ENCODE data around the gene WDR74. TPM values are rescaled to one million over a fixed set of nuclear protein-coding genes. Genes with fewer than 3 reads are reported as not detected.
"Not testable (repeated sequence)": the region's sequence is repeated elsewhere in the genome, so short reads cannot be mapped to it uniquely, and the experiment has no call there.

Gene WDR74
- total RNA-seq, 1 experiment from 2014 or later = 222 TPM

GRCh38 chr11:62844154-62844553 lies 4.8 kb upstream of the WDR74 start:
- ChIA-PET CTCF (no interaction called here), POLR2A (ENCODE audit: unreplicated experiment) (no interaction called here)
- no peak overlapping the region for H3K4me2 ChIP-seq (ENCODE audit: low read length)
- no peaks in the 10 kb centered on the region for H3K36me3 ChIP-seq (ENCODE audit: low read depth, low read length)
- no peak for TF ChIP-seq CTCF (conservative IDR thresholded peaks at IDR 0.05; ENCODE audit: low read depth, low read length)
- TF ChIP-seq EZH2phosphoT487 (IDR thresholded peaks at IDR 0.05; ENCODE audit: borderline replicate concordance, low read length) = no peak
- no peak for TF ChIP-seq EZH2 (IDR thresholded peaks at IDR 0.05; ENCODE audit: low read length, unreplicated experiment)
- no peak overlapping the region for H3K4me3 ChIP-seq (ENCODE audit: low read length)
- no peak overlapping the region for H3K27ac ChIP-seq (ENCODE audit: low read length)
- H3F3A ChIP-seq (ENCODE audit: low read length, unreplicated experiment) = peaks cover 6% of the 10 kb centered on the region
- ATAC-seq (no peak), DNase-seq (no peak)
- H2AFZ ChIP-seq (ENCODE audit: low read length) = no peak overlapping the region
- H3K79me2 ChIP-seq (ENCODE audit: low read length) = peaks cover 3% of the 10 kb centered on the region
- H3K9me3 ChIP-seq (ENCODE audit: low read length) = no peaks in the 10 kb centered on the region
- intact Hi-C loops (cut with micrococcal nuclease) = no loop called here
- H3K9ac ChIP-seq (ENCODE audit: low read length) = no peak overlapping the region
- no peaks in the 10 kb centered on the region for H3K9me2 ChIP-seq (replicated peaks; ENCODE audit: low read length)
- no peaks in the 10 kb centered on the region for H4K20me1 ChIP-seq (ENCODE audit: low read length)
- no peaks in the 10 kb centered on the region for H3K27me3 ChIP-seq (ENCODE audit: low read length)
- H3K4me1 ChIP-seq (ENCODE audit: insufficient read depth, low read length) = peaks cover 6% of the 10 kb centered on the region
- no TSS peak for BruUV-seq (replicated peaks)

GRCh38 chr11:62843466-62843865 lies 4.1 kb upstream of the WDR74 start:
- Histone ChIP-seq H3K36me3 (ENCODE audit: low read depth, low read length) (no peaks in the 10 kb centered on the region), H3K4me2 (ENCODE audit: low read length) (no peak overlapping the region), H3K4me1 (ENCODE audit: insufficient read depth, low read length) (peaks cover 6% of the 10 kb centered on the region), H3K27me3 (ENCODE audit: low read length) (no peaks in the 10 kb centered on the region), H3K9ac (ENCODE audit: low read length) (no peak overlapping the region), H3K79me2 (ENCODE audit: low read length) (peaks cover 10% of the 10 kb centered on the region), H3K9me3 (ENCODE audit: low read length) (no peaks in the 10 kb centered on the region), H2AFZ (ENCODE audit: low read length) (no peak overlapping the region), H3K27ac (ENCODE audit: low read length) (no peak overlapping the region), H4K20me1 (ENCODE audit: low read length) (no peaks in the 10 kb centered on the region), H3K4me3 (ENCODE audit: low read length) (no peak overlapping the region), H3F3A (ENCODE audit: low read length, unreplicated experiment) (peaks cover 6% of the 10 kb centered on the region), H3K9me2 (replicated peaks; ENCODE audit: low read length) (no peaks in the 10 kb centered on the region)
- CTCF ChIA-PET = no interaction called here
- intact Hi-C loops (cut with micrococcal nuclease) = no loop called here
- ATAC-seq = no peak
- DNase-seq = no peak
- BruUV-seq (replicated peaks) = no TSS peak
- POLR2A ChIA-PET (ENCODE audit: unreplicated experiment) = no interaction called here
- TF ChIP-seq CTCF (conservative IDR thresholded peaks at IDR 0.05; ENCODE audit: low read depth, low read length) = no peak
- no peak for TF ChIP-seq EZH2 (IDR thresholded peaks at IDR 0.05; ENCODE audit: low read length, unreplicated experiment)
- TF ChIP-seq EZH2phosphoT487 (IDR thresholded peaks at IDR 0.05; ENCODE audit: borderline replicate concordance, low read length) = no peak

GRCh38 chr11:62842891-62843290 lies 3.5 kb upstream of the WDR74 start:
- BruUV-seq (replicated peaks); H3K4me3 ChIP-seq (ENCODE audit: low read length); H3F3A ChIP-seq (ENCODE audit: low read length, unreplicated experiment); H3K9ac ChIP-seq (ENCODE audit: low read length); H2AFZ ChIP-seq (ENCODE audit: low read length); H3K9me3 ChIP-seq (ENCODE audit: low read length); H4K20me1 ChIP-seq (ENCODE audit: low read length); H3K27ac ChIP-seq (ENCODE audit: low read length); DNase-seq; H3K9me2 ChIP-seq (replicated peaks; ENCODE audit: low read length); H3K4me1 ChIP-seq (ENCODE audit: insufficient read depth, low read length); intact Hi-C loops (cut with micrococcal nuclease); H3K27me3 ChIP-seq (ENCODE audit: low read length); ATAC-seq; CTCF ChIA-PET; H3K36me3 ChIP-seq (ENCODE audit: low read depth, low read length); H3K4me2 ChIP-seq (ENCODE audit: low read length): not testable (repeated sequence)
- H3K79me2 ChIP-seq (ENCODE audit: low read length) = peaks cover 15% of the 10 kb centered on the region
- POLR2A ChIA-PET (ENCODE audit: unreplicated experiment) = interaction anchor here (0.6 kb wide), 1 partner anchor 251 kb away, joined by 3 read pairs; the partner anchor contains the start of gene TUT1

Data from PC-3 (cell line).